Ovary (tissue), 3 donors: Measurements from ENCODE around the gene RPL13.

Source experiments
- CTCF ChIP-seq, 3 donors: fragments of 450-650 bp in 2 of 3; fragments of 200-600 bp in 1 of 3; IDR thresholded peaks; one replicate each; pipeline versions ENCODE4 v1.5.1 to v1.8.0; 2016 to 2022; ENCODE audit warnings: antibody characterized with exemption in 3 of 3, mild to moderate bottlenecking in 1 of 3
- EP300 ChIP-seq: sonication (generic); formaldehyde crosslinking; IDR thresholded peaks from one replicate; pipeline ENCODE4 v1.6.1; 2017; ENCODE audit warnings: antibody characterized with exemption
- donor health status: DM: no; HTN: no; CAD: no.

- no peak for TF ChIP-seq CTCF (IDR thresholded peaks at IDR 0.05)
- no peak for TF ChIP-seq EP300
Observed at GRCh38 chr16:89596061-89596689, 35.7 kb downstream of the RPL13 start.
